Liver (tissue), 3 donors: Measurements from ENCODE around the gene IGHMBP2.

Source experiments
- ATF3 ChIP-seq: IDR thresholded peaks from 2 replicates; pipeline ENCODE4 v1.6.1; 2016; ENCODE audit warnings: antibody characterized with exemption
- CTCF ChIP-seq: fragments of 150-350 bp; IDR thresholded peaks from 2 replicates; pipeline ENCODE4 v1.5.1; 2017; ENCODE audit warnings: improper control_type of control experiment, low read depth, low read length; ENCODE audit not compliant: missing input control
- EGR1 ChIP-seq, 2 donors: IDR thresholded peaks; 2 replicates each; pipeline ENCODE4 v1.6.1; 2016 to 2018; ENCODE audit warnings: antibody characterized with exemption in 2 of 2, low read depth in 2 of 2
- FOXA1 ChIP-seq: IDR thresholded peaks from 2 replicates; pipeline ENCODE4 v1.6.1; 2016; ENCODE audit warnings: antibody characterized with exemption
- GABPA ChIP-seq, 2 donors: IDR thresholded peaks in 1 of 2; conservative IDR thresholded peaks in 1 of 2; 2 replicates each; pipeline ENCODE4 v1.6.1; 2016; ENCODE audit warnings: antibody characterized with exemption in 2 of 2, mild to moderate bottlenecking in 1 of 2, moderate library complexity in 1 of 2
- HNF4A ChIP-seq, 2 donors: conservative IDR thresholded peaks; 2 replicates each; pipeline ENCODE4 v1.6.1; 2016; ENCODE audit warnings: antibody characterized with exemption in 2 of 2, mild to moderate bottlenecking in 2 of 2
- JUND ChIP-seq, 2 donors: IDR thresholded peaks; 2 replicates each; pipeline ENCODE4 v1.6.1; 2016; ENCODE audit warnings: antibody characterized with exemption in 2 of 2
- MAX ChIP-seq: IDR thresholded peaks from 2 replicates; pipeline ENCODE4 v1.6.1; 2016; ENCODE audit warnings: antibody characterized with exemption
- RAD21 ChIP-seq, 2 donors: IDR thresholded peaks; 2 replicates each; pipeline ENCODE4 v1.6.1; 2016; ENCODE audit warnings: antibody characterized with exemption in 2 of 2, mild to moderate bottlenecking in 2 of 2
- REST ChIP-seq: IDR thresholded peaks from 2 replicates; pipeline ENCODE4 v1.6.1; 2016; ENCODE audit warnings: antibody characterized with exemption, mild to moderate bottlenecking
- RXRA ChIP-seq, 2 donors: IDR thresholded peaks; 2 replicates each; pipeline ENCODE4 v1.6.1; 2017 to 2018; ENCODE audit warnings: antibody characterized with exemption in 2 of 2, mild to moderate bottlenecking in 1 of 2
- SP1 ChIP-seq: IDR thresholded peaks from 2 replicates; pipeline ENCODE4 v1.6.1; 2018; ENCODE audit warnings: antibody characterized with exemption, mild to moderate bottlenecking
- TAF1 ChIP-seq: conservative IDR thresholded peaks from 2 replicates; pipeline ENCODE4 v1.6.1; 2016; ENCODE audit warnings: antibody characterized with exemption, mild to moderate bottlenecking
- YY1 ChIP-seq: IDR thresholded peaks from 2 replicates; pipeline ENCODE4 v1.6.1; 2016; ENCODE audit warnings: antibody characterized with exemption, mild to moderate bottlenecking
- donor health status: healthy.
- donor health status: healthy.

- TF ChIP-seq CTCF (no peak), RAD21 (IDR thresholded peaks at IDR 0.05) (no peak), FOXA1 (no peak), JUND (IDR thresholded peaks at IDR 0.05) (no peak), MAX (no peak), GABPA (IDR thresholded peaks at IDR 0.05 in 1 of 2, conservative IDR thresholded peaks at IDR 0.05 in 1 of 2) (no peak), ATF3 (no peak), YY1 (no peak), HNF4A (conservative IDR thresholded peaks at IDR 0.05) (no peak), TAF1 (no peak), REST (no peak), SP1 (no peak), EGR1 (IDR thresholded peaks at IDR 0.05; ENCODE audit: low read depth in 2 of 2) (no peak), RXRA (IDR thresholded peaks at IDR 0.05) (no peak)
Measured at GRCh38 chr11:68948496-68948895, 44.8 kb downstream of the IGHMBP2 start.
